DMS153 (cell line): ENCODE data around the gene OGFOD2.
"Not testable (repeated sequence)": the region's sequence is repeated elsewhere in the genome, so short reads cannot be mapped to it uniquely, and the experiment has no call there.

Source experiments
- DNase-seq: peaks from one replicate; lab custom pipeline; 2025; lab: John Stamatoyannopoulos, UW

Gene OGFOD2

DNA sequence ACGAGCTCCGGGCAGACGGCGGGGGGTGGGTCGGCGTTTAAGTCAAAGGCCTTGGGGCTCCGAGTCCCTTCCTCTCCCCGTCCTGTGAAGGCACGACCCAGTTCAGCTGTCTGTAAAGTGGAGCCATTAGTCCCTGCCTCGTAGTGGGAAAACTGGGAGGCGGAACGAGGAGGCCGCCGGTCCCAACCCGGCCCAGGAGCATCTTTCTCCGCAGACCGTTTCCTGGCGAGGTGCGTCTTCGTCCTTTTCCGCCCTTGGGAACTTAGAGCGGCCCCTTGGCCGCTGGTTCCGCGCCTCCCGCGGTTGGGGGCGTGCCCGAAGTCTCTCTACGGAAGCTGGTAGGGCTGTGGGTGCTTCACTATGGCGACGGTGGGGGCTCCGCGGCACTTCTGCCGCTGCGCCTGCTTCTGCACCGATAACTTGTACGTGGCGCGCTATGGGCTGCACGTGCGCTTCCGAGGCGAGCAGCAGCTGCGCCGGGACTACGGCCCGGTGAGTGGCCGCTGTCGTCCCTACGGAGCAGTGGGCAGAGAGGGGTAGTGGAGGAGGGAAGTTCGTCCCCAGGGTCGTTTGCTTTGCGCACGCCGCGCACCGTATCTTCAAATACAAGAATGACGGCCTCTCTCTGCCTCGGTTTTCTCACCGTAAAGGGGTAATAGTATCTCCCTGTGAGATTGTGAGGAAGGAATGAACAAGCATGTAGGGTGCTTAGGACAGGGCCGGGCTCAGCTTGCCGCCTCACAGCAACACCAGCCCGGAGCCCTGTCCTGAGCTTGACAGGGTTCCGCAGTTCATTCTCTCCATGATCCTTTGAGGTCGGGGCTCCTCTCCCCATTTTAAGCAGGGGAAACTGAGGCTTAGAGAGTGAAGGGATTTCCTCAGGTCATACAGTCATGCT is at the start of gene OGFOD2:
Gene OGFOD2 (plus strand): TSS at position 353 of the 898 bp plus-strand sequence. CDS start 8 bp downstream, at position 361.
- peak; percentile 73 for DNase-seq

DNA sequence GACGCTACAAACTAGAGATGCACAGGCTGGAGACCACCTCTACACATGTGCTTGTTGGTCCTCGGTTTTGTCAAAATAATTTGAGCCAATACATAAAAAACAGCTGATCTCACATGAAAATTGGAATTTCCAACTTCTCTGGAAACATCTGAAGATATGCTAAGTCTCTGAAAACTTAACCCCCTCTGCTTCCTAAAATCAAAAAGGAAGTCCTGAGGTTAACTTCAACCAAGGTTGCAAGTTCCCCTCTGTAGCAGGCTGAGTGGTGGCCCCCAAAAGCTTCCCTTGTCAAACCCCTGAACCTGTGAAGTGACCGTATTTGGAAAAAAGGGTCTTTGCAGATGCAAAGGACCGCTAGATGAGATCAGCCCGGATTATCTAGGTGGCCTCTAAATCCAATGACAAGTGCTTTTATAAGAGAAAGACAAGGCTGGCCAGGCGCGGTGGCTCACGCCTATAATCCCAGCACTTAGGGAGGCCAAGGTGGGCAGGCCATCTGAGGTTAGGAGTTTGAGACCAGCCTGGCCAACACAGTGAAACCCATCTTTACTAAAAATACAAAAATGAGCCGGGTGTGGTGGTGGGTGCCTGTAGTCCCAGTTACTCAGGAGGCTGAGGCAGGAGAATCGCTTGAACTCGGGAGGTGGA is 47.2 kb upstream of the OGFOD2 start:
- no peak for DNase-seq

DNA sequence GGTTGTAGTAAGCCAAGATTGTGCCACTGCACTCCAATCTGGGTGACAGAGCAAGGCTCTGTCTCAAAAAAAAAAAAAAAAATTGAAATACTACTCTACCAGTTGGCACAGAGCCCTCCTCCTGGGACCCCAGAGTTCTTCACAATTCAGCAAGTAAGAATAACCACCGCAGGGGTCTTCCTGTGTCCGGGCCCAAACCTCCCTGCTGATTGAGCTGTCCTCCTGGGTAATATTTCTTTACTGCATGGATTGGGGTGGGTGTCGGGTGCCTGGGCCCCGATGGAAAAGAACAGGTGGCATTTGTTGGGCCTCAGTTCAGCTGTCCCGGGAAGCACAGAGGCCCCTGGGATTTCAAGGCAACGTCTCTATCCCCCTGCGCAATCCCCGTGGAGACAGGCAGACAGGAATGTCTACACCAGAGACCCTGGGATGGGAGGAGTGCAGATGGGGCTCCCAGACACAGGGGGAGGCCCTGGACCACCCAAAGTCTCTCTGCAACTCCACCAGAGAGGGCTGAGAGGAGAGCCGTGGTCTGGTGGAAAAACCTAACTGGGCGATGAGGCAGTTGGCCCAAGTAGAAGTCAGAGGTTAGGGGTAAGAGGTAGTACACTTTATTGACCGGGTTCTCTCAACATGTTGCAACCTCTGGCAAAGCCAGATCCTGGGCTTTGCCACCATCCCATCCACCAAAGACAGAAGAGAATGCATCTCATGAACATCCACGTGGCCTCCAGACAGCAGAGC is 46.5 kb upstream of the OGFOD2 start:
- DNase-seq = no peak

- DNase-seq = no peak
Measured at GRCh38 chr12:122929148-122929538, 45.9 kb upstream of the OGFOD2 start.

DNA sequence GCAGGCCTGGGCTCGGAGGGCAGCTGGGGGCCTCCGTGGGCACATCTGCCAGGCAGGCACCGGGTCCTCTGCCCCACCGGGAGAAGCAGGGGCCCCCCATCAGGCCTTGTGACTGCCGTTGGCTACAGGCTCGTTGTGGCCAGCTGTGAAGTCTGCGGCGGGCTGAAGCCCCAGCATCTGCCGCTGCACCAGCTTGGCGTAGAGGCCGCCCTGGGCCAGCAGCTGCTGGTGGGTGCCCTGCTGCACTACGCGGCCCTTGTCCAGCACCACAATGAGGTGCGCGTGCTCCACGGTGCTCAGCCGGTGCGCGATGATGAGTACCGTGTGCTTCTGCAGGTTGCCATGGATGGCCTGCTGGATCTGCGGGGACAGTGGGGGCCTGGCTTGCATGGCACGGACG is 45.2 kb upstream of the OGFOD2 start:
- no peak for DNase-seq

- no peak for DNase-seq
Measured at GRCh38 chr12:122932207-122932606, 42.8 kb upstream of the OGFOD2 start.

DNA sequence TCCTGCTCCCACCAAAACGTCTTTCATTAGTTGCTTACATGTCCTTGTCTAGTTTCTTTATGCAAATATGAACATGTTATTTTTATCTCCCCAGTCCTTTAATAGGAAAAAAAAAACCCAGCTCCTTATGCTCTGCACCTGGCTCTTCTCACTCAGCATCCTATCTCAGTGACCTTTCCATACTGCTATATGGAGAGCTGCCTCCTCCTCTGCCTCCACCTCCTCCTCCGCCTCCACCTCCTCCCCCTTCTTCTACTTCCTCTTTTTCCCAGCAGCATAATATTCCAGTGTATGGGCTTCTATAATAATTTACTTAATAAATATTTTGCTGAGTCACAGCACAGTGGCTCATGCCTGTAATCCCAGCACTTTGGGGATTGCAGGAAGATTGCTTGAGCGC is 40.3 kb upstream of the OGFOD2 start:
- DNase-seq = no peak

DNA sequence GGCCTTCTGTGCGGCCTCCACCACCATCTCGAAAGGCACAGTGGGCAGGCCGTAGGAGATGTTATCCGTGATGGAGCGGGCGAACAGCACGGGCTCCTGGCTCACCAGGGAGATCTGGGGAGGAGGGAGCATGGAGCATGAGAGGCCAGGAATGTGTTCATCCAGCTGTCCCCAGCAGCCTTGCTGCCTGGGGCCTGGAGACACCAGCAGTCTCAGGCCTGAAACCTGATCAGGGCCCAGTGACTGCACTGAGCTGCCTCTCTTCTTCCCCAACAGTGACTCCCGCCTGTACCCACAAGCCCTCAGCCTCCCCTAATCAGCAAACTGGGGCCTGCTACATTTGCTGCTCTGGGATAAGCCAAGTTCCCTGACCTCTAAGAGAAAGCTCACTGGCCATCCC is 39.7 kb upstream of the OGFOD2 start:
- no peak for DNase-seq

DNA sequence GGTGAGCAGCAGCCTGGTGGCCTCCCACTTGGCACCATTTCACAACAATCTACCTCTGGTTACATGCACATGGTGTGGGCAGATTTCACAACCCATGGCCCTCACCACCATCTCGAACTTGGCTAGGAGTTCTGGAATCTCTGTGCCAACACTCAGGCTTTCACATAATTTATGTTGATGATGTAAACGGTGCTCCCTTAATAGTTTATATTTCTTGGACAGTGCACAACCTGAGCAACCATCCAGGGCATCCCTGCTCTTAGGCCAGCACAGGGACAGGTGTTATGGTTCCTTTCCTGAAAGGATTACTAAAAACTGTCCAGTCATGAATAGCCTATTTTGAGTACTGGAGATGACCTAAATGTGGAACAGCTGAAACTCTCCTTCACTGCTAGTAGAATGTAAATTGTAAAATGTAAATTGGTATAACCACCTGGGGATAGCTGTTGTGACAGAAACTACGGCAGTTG is 37.4 kb upstream of the OGFOD2 start:
- DNase-seq = no peak

DNA sequence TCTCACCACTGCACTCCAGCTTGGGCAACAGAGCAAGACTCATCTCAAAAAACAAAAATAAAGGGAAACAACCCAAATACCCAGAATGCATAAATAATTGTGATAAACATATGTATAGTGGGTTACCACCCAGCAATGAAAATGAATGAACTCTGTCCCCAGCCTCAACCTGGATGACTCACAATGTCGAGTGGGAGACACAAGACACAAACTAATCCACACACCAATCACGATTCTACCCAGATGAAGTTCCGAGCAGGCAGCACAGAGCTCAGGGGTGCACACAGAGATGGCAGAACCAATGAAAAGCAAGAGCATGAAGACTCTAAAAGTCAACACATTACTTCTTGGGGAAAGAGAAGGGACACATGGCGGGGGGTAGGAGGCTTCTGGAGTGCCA is 35.9 kb upstream of the OGFOD2 start:
- DNase-seq = no peak

DNA sequence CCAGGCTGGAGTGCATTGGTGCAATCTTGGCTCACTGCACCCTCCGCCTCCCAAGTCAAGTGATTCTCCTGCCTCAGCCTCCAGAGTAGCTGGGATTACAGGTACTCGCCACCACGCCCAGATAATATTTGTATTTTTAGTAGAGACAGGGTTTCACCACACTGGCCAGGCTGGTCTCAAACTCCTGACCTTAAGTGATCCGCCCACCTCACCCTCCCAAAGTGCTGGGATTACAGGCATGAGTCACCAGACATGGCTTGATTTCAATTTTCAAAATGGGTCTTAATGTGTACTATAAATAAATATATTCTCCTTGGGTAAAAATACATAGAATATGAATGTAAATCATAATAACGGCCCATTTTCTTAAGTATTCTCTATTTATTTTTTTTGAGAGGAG is 33.7 kb upstream of the OGFOD2 start:
- DNase-seq = not testable (repeated sequence)

DNA sequence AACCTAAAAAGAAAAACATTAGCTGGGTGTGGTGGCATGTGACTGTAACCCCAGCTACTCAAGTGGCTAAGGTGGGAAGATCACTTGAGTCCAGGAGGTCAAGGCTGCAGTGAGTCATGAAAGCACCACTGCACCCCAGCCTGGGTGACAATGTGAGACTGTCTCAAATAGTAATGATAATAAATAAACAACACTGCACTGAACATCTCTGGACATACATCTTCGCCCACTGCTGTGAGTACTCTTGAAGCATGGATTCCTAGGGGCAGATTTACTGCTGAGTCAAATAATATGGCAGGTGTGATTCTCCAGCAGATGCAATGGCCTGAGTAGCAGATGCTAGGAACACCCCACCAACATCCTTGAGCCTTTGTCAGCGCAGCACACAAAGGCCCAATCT is 32.4 kb upstream of the OGFOD2 start:
- DNase-seq = no peak

GRCh38 chr12:122943196-122943595 is 31.8 kb upstream of the OGFOD2 start:
- no peak for DNase-seq

- DNase-seq = no peak
Measured at GRCh38 chr12:122944605-122945592, 30.1 kb upstream of the OGFOD2 start.

DNA sequence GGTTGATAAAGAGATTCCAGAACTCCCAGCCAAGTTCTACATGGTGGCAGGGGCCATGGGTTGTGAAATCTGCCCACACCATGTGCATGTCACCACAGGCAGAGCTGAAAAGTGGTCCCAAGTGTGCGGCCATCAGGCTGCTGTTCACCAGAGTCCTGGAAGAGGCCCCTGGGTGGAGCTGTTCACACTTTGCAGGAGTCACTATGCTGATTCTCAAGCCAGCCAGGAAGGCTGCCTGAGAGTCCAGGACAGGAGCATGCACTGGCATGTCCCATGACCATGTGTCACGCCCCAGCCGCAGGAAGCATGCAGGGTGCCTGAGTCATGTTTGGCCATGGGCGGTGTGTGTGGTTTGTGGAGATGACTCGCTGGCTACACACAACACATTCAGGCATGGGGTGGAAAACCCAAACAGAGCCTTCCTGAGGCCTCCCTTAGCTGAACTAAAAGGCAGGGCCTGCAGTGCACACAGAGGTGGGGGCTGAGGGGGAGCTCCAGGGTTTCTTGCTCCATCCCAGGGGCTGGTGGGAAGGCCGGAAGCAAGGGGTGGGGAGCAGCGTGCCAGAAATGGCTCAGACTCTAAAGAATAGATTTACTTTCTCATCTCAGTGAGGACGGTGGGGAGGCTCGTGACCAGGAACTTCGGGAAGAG is 28.2 kb upstream of the OGFOD2 start:
- DNase-seq = no peak

- no peak for DNase-seq
Measured at GRCh38 chr12:122947352-122947792, 27.7 kb upstream of the OGFOD2 start.

GRCh38 chr12:122948605-122949004 is 26.4 kb upstream of the OGFOD2 start:
- no peak for DNase-seq

GRCh38 chr12:122949405-122949804 is 25.6 kb upstream of the OGFOD2 start:
- DNase-seq = no peak

DNA sequence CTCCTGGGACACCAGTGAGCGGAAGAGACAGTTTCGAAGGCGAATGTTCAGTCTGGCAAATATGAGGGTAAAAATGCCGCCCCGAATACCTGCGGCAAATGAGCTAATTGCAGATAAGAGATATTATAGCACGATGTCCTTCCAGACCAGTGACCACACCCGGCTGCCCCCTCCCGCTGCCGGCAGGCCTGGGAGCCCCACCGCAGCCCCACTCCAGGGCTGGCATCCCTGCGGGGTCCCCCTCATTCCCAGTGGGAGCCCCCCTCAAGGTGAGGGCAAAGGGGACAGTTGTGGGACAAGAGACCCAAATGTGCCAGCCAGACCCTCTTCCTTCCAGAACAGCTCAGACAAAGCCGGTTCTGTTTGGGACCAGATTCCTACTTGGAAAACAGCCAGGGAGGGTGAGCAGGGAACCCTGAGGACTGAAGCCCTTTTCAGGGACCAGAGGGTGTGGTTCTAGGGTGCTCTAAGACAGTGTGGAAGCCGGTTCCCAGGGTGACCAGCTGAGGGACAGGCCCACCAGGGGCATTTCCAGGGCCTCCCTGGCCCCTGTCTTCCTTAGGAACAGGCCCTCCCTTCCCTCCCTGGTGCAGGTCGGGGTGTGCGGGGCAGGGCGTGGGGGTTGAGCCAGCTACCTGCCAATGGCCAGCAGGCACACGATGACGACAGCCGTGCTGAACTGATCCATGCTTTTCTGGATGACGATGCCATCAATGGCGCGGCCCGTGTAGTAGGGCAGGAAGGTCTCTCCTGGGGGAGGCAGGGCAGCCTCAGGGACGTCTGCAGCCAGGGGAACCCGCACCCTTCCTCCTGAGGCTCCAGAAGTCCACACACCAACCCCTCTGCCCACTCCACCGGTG is 25.0 kb upstream of the OGFOD2 start:
- DNase-seq = no peak

GRCh38 chr12:122951406-122951805 is 23.6 kb upstream of the OGFOD2 start:
- DNase-seq = no peak
